DMS79 (cell line): Measurements from ENCODE around the gene SH2B3.

Source experiments
- DNase-seq: peaks from one replicate; lab custom pipeline; 2025; lab: John Stamatoyannopoulos, UW

Gene SH2B3

DNA sequence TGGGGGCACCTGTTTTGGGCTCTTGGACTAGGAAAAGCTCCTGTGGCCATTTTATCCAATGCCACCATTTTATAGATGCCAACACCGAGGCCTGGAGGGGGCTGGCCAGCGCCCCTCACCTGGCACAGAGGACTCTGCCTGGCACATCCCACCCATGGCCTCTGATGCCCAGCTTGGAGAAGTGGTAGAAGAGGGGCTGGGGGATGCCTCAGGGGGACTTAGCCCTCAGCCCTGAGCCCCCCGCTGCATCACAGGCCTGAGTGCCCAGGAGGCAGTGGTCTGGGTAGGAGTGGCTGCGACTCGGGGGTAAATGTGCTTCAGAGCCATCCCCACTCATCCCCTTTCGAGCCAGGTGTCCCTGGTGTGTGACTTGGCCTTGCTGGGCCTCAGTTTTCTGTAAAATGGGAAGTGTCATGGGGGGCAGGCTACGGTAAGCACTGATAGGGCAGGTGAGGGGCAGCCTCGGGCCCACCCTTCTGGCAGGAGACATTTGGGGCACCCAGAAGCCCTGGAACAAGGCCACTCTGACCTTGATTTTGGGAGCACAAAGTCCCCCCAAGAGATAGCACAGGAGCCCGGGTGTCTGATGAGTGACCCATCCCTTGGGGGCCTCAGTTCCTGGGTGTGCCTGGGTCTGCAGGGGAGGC lies 22.5 kb downstream of the SH2B3 start:
- no peak for DNase-seq

DNA sequence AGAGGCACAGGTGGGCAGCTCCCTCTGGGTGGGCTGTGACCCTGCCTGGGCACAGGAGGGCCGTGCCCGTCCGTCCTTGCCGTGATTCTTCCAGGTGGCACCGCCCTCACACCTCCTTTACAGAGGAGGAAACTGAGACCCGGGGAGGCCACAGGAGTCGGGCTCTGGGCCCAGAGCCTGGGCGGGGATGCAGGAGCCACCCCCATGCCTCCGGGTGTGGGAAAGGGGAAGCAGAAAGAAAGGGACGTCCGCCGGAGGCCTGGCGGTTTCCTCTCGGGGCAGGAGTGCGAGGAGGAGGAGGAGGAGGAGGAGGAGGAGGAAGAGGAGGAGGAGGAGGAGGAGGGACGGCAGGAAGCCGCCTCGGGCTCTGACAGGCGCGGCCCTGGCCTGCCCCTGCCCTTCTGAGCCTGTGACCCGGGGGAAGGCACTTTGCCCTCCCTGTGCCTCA lies 23.0 kb downstream of the SH2B3 start:
- DNase-seq, result no peak

DNA sequence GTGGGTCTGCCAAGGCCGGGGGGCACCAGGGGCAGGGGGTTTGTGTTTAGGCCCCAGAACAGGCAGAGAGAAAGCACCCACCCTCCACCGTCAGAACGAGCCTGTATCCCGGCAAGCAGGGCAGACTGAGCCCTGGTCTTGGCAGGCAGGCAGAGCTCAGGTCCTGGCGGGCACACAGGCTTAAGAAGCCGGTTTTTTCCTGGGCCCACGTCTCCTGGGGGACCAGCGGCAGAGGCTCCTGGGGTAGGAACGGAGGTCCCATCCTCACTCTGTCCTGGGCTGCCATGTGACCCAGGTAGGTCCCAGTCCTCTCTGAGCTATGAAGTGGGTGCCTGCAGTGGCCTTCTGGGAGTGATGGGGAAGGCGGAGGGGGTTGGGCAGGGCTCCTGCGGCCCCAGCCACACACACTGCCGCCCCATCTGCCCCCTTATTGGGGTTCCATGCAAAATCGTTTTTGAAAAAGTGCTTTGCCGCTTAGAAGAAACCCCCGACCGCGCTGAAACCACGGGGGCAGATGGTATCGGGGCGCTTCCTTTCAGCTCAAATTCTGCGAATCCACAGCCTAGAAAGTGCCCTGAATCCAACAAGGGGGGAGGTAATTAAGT lies 24.2 kb downstream of the SH2B3 start:
- DNase-seq, result no peak

DNA sequence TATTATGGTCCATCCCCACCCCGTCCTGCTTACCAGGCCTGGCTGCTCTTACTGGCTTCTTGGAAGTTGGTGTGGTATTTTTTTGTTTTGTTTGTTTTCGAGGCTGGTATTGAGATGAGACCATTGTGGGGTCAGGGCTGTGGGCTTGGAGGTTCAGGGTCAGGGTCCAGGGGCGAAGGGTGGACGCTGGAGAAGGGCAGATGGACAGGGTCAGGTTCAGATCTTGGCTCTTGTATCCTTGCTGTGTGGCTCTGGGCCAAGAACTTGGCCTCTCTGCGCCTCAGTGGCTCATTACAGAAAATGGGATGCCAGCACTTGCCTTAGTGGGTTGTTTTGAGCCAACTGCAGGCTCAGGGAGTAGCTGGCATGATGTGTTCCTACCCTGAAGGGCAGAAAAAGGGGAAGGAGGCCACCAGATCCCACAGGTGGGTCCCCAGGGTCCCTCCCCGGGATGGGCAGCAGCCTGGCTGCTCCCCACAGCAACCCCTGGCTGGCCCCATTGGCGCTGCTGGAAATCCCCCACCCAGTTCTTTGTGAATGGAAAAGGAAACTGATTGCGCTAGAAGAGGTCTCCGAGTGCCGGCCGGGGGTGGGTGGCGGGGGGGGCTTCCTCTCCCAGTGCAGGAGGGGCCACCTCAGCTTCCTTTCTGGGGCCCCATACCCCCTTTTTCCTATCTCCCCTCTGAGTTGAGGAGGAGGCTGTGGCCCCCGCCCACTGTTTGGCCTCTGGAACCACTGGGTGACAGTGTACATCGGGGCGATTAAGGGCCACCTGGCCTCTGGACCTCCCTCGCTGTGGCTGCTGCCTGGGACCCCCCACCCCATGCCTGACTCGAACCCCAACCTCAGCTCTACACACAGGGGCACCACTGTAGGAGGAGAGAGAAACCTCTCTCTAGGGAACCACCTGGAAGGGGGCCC lies 25.0 kb downstream of the SH2B3 start:
- no peak for DNase-seq

DNA sequence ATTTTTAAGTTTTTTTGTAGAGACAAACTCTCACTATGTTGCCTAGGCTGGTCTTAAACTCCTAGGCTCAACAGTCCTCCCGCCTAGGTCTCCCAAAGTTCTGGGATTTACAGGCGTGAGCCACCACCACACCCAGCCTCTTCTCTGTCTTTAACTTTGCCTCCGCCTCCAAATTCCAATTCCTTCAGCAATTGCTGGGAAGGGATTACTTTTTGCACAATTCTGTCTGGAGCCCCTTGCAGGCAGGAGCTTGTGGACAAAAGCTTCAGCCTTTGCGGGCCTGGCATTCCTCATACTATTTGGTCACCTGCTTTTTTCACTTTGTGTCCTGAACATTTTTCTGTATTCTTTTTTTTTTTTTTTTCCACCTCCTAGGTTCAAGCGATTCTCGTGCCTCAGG lies 26.0 kb downstream of the SH2B3 start:
- DNase-seq, result no peak

DNA sequence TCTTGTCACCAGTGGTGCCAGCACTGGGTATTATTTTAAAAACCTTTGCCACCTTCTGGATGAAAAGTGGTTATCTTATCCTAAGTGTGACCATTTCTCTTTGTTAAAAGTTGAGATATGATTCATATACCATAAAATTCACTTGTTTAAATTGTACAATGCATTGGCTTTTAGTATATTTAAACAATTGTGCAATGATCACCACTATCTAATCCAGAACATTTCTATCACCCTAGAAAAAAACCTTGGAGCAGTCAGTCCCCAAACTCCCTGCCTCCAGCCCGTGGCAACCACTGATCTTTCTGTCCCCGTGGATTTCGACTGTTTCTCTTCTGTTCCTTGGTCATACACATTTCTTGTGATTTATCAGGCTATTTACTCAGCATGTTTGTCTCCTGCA lies 28.3 kb downstream of the SH2B3 start:
- DNase-seq, result no peak

DNA sequence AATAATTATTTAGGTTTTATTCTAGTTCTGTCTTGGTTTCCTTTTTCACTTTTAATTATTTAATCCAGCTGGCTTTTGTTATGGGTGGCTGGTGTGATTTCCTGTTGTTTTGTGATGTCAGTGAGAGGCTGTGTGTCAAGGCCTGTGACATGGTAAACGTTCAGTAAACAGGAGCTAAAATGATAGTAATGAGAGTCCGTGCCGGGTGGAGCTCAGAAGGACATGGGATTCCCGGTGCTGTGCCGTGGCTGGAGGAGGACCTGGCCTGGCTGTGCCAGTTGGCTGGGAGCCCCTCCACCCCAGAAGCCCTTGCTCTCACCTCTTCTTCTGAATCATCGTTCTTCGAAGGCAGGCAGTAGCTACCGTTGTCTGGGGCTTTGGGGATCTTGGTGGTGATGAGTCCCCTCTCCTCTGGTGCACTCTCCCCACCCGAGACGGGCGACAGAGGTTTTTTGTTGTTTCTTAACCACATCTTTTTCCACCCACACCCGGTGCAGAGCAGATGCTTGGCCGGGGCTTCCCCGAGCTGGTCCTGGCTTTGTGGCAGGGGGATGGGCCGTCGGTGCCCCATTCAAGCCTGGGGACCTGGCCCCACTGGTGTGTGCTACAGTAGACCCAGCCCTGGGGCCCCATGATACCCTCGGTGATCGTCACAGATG lies 29.1 kb downstream of the SH2B3 start:
- no peak for DNase-seq

DNA sequence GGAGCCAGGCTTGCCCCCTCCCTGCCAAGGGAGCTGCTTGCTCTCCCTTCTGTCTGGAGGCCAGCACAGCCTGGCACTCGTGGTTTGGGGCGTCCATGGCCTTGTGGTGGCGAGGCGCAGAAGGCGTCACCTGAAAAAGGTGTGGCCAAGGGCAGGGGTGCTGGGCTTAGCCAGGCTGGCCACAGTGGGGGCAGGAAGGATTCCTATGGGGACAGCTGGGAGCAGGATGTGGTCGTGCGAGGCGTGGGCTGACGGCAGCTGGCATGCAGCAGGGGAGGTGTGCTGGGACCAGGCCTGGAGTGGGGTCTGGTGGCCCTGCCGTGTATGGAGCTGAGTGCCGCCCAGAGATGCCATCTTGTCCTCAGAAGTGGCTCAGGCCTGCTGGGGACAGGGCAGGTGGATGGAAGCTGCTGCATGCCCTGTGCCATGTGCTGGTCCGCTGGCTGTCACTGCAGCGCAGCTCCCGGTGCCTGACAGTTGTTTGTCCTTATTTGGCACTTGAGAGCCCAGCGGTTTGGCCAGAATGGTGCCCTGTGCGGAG lies 30.0 kb downstream of the SH2B3 start:
- DNase-seq, result no peak

DNA sequence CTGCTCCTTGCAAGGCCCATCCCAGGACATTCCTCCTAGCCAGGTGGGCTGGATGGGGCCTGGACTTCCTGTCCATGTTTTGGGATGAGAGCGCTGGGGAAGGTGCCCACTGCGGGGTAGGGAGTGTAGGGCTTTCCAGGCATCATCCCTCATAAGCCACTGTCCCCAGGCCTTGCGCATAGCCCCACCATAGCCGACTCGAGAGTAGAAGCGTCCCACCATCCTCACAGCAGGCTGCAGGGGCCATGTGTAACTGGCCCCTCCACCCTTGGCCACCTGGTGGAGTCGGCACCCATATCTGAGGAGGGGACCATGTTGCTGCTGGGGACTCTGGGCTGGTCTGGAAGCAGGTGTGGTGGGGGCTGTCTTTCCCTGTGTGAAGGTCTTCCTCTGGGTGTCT lies 30.5 kb downstream of the SH2B3 start:
- no peak for DNase-seq

DNA sequence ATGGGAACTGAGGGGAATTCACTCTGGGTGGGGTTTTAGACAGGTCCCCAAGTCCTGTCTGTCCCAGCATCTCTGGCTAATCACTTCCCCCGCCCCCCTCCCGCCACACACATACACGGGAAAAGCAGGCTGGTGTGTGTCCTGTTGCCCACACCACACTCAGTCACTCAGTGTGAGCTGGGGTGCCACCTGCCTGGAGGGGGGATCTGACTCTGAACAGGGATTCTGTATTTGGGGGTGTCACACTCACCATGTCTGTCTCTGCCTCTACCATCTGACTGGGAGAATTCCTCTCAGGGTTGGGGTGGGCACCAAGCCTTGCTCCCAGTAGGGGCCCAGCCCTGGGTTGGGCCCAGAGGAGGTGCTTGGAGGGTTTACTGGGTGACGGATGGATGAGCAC lies 31.1 kb downstream of the SH2B3 start:
- DNase-seq, result no peak

DNA sequence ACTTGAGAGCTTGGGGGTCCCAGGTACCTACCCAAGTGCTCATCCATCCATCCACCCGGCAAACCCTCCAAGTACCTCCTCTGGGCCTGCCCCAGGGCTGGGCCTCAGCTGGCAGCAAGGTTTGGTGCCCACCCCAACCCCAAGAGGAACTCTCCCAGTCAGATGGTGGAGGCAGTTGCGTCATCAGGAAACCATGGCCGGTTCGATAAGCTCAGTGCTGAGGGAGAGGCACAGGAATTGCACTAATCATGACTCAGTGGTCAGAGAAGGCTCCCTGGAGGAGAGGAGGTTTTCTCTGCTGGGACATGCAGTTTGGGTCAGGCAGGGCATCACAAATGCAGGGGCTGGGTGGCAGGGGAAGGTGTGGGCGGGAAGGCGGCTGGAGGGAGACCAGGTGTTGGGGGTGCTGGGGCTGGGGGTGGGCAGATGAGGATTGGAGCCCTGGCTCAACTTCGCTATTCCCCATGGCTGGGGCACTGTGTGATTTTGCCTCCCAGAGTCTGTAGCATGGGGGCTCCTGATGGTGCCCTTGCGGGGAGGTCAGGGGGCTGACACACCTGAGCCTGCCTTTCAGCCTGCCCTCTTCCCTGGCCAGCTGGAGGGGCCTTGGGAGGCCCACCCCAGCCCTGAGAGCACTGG lies 32.2 kb downstream of the SH2B3 start:
- DNase-seq, result no peak

DNA sequence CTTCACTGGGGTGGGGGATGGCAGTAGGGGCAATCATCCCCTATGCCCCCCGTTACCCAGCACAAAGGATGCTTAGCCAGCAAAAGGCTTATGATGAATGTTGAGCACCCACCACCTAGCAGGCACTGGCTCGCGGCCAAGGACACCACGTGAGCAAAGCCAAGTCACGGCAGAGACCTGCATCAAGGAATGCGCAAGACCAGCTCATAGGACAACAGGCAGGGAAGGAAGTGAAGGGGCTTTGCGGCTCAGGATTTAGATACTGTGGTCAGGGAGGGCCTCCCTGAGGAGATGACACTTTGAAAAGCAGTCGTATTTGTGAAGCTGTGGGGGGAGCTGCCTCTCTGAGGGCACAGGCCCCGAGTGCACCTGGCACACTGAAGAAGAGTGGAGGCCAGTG lies 32.8 kb downstream of the SH2B3 start:
- DNase-seq, result peak; percentile 35

DNA sequence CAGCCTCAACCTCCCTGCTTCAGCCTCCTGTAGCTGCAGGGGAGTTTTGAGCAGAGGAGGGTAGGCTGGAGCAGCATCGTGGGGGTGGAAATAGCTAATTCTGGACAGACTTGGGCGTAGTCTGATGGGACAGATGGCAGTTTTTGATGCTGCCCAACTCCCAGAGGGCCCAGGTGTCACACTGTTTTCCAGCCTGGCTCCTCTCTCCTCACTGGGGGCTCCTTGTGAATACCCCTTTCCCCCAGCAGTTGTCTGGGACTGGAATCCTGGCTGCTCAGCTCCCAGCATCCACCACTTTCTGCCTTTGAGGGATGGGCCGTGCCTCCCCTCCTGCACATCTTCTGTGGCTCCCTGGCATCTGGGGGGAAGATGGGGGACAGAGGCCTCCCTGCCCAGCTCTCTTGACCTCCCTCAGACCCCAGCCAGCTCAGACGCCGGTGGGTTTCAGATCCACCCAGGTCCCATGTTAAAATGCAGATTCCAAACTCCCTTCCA lies 34.0 kb downstream of the SH2B3 start:
- no peak for DNase-seq

DNA sequence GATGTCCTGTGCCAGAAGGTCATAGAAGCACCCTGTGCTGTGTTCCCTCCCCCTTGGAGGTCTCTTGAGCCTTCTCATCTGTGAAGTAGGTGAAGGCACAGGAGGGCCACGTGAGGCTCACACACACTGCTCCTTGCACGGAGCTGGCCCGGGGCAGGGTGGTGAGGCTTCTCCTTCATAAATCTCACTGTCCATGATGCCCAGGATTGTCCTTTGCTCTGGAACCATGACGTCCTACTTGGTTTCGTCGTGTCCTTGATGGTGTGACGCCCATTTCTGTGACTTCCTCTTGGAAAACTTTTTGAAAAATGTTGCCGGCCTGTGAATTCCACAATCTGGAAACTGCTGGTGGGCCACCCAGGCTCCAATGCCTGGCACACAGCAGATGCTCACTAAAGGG lies 34.4 kb downstream of the SH2B3 start:
- no peak for DNase-seq

DNA sequence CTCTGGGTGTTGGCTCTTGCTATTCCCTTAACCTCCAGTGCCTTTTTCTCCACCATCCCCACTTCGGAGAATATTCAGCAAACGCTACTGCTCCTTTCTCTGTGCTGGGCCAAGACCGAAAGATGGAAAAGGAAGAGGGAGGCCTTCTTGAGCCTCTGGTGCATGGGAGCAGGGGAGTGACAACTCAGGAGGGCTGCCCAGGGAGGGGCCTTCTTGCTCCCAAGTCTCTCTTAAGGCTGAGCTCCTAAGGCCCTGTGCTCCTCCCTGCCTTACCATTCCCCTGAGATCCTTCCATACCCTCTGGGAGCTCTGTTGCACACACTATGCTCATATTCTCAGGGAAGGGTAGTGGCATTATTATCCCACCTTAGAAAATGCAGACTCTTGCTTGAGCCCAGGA lies 34.9 kb downstream of the SH2B3 start:
- DNase-seq, result no peak

DNA sequence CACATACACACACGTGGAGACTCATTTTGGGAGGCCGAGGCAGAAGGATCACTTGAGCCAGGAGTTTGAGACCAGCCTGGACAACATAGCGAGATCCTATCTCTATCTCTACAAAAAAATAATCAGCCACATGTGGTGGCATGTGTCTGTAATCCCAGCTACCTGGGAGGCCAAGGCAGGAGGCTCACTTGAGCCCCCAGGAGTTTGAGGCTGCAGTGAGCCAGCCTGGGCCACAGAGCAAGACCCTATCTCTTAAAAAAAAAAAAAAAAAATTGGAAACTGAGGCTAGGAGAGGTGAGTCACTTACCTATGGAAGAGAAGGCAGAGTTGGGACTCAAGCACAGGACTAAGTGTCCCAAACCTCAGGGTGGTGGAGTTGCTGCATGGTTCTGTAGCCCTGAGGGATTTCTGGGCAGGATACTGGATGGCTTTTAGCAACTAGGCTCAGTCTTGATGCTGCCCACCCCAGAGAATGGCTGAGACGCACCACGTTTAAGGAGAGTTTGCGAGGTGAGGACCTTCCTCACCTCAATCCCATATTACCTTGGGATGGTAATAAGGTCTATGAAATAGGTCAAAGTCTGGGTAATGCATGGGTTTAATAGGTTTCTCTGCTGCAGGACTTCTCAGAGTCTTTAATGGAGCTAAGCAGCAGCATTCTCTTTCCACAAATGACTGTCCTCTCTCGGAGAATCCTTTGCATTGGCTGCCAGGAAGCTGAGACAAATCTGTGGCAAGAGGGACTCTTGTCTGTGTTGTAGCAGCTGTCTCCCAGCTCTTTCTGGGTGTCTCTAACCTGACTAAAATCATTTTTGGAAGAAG lies 35.6 kb downstream of the SH2B3 start:
- no peak for DNase-seq

DNA sequence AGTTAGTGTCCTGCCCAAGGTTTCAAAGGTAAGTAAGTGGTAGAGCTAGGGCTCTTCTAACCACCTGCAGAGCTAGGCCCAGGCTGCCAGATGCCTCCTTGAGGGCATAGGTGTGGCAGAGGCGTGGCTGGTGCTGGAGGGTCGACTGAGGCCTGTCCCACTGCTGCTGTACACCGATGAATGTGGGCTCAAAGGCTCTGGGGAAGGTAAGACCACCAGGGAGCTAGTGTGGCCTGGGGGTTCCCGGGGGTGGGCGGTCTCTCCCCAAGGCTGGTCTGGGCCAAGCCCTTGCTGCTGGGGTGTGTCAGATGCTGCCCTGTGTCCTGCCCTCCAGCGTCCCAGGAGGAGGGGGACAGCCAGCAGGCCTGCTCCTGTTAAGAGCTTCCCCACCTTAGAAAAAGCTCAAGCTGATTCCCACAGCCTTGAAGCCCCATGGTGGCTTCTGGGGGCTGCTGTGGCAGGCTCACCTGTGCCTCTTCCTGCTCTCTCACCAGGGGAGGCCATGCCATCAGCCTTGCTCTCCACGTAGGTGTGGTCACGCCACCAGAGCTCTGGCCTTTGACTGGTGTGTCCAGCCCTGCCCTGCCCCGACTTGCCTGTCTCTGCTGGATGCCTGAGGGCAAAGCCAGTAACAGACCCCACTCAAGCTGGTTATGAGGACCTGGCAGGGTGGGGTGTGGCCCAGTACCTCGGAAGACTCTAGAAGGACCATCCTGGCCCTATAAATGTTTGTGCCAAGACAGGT lies 36.8 kb downstream of the SH2B3 start:
- no peak for DNase-seq

DNA sequence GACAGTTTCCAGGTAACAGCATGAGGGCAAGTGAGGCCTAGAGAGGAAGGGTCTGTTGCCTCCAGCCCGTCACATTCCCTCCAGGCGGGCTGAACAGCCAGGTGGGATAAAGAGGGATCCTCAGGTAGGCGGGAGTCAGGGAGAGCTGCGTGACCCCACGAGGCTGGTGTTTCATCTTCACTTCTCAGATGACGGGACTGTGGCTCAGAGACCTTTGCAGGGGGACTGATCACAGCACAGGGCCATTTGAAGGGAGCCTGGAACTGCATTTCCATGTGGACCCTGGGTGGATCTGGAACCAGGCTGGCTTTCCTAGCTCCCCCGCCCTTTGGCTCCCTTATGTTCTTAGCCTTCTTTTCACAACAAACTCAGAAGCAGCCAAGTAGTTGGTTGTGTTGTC lies 37.4 kb downstream of the SH2B3 start:
- no peak for DNase-seq

DNA sequence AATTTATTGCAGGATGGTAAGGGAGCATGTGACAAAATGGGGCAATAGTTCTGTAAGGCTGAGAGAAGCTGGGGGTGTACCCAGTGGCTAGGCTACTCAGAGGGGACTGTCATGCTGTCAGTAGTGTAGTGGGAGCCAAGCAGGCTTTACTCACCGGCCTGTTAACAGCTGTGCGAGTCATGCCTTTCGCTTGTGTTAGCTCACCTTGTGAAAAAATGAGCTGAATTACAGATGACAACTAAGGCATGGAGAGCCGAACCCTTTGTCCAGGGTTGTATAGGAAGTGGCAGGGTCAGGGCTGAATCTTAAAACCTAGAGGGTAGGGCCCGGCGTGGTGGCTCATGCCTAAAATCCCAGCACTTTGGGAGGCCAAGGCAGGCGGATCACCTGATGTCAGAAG lies 37.9 kb downstream of the SH2B3 start:
- no peak for DNase-seq

DNA sequence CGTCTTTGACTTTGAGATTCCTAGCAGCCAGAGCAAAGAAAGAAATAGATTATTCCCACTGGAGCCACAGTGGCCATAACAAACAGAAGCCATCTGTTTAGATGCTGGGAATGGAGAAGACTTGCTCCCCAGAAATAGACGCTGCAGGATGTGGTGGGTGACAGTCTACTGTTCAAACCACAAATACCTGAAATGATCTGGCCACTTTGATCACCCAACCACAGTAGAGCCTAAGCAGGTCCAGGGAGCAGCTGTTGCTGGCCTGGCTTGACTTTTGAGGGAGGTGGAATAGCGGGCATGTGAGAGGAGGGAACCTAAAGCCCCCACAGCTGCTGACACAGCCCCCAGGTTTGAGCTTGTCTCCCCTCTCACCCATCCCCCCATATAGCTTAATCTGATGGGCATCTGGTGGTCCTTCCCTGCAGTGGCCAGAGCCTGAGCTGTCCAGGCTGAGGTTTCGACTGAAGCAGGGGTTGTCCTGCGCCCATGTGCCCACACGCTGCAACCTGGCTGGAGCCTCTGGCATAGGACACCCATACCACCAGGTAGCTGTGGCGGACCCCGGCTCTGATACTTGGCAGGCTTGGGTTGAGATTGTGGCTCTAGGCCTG lies 38.7 kb downstream of the SH2B3 start:
- DNase-seq, result no peak
